Trophoblast cell (in vitro differentiated cells and primary cell): Measurements from ENCODE around the gene VPS72. TPM values are rescaled to one million over a fixed set of nuclear protein-coding genes. Genes with fewer than 3 reads are reported as not detected.
A peak's percentile ranks its signal among the peaks of the same experiment; 100 is the strongest.

Source experiments
- DNase-seq, 2 donors: peaks; one replicate each; pipeline ENCODE4 v3.0.0-alpha.2; 2016
- H2AFZ ChIP-seq: 2 replicates; pipeline ENCODE4 v1.6.1; 2013; ENCODE audit warnings: low read length, moderate library complexity, mild to moderate bottlenecking; ENCODE audit not compliant: insufficient read depth, poor library complexity
- H2AK5ac ChIP-seq: 2 replicates; pipeline ENCODE4 v1.6.1; 2013; ENCODE audit warnings: mild to moderate bottlenecking, low read length
- H2BK120ac ChIP-seq: 2 replicates; pipeline ENCODE4 v1.6.1; 2013; ENCODE audit warnings: low read length, mild to moderate bottlenecking, moderate library complexity; ENCODE audit not compliant: insufficient read depth, poor library complexity
- H2BK12ac ChIP-seq: 2 replicates; pipeline ENCODE4 v1.6.1; 2013; ENCODE audit warnings: mild to moderate bottlenecking, low read length, moderate library complexity
- H2BK5ac ChIP-seq: 2 replicates; pipeline ENCODE4 v1.6.1; 2013; ENCODE audit warnings: low read length, low read depth, moderate library complexity, mild to moderate bottlenecking; ENCODE audit not compliant: poor library complexity
- H3K14ac ChIP-seq: 2 replicates; pipeline ENCODE4 v1.6.1; 2013; ENCODE audit warnings: mild to moderate bottlenecking, low read length
- H3K18ac ChIP-seq: 2 replicates; pipeline ENCODE4 v1.6.1; 2013; ENCODE audit warnings: mild to moderate bottlenecking, low read length
- H3K23ac ChIP-seq: 2 replicates; pipeline ENCODE4 v1.6.1; 2013; ENCODE audit warnings: low read length
- H3K27ac ChIP-seq: 2 replicates; pipeline ENCODE4 v1.5.1; 2013; ENCODE audit warnings: low read depth, mild to moderate bottlenecking, inconsistent platforms, low read length, moderate library complexity
- H3K27me3 ChIP-seq: 2 replicates; pipeline ENCODE4 v1.6.1; 2013; ENCODE audit warnings: inconsistent platforms, mild to moderate bottlenecking, low read length, moderate library complexity; ENCODE audit not compliant: insufficient read depth
- H3K36me3 ChIP-seq, 2 experiments: 1 replicate in 1 of 2; 2 replicates in 1 of 2; pipeline ENCODE4 v1.6.1; 2013; ENCODE audit warnings: low read length in 2 of 2, mild to moderate bottlenecking in 2 of 2, moderate library complexity in 1 of 2; ENCODE audit not compliant: insufficient read depth in 2 of 2, control insufficient read depth in 1 of 2
- H3K4ac ChIP-seq: 2 replicates; pipeline ENCODE4 v1.6.1; 2013; ENCODE audit warnings: low read depth, mild to moderate bottlenecking, low read length, moderate library complexity
- H3K4me1 ChIP-seq, 2 experiments: 1 replicate in 1 of 2; 2 replicates in 1 of 2; pipeline ENCODE4 v1.6.1; 2013; ENCODE audit warnings: low read length in 2 of 2, mild to moderate bottlenecking in 2 of 2, moderate library complexity in 1 of 2; ENCODE audit not compliant: insufficient read depth in 2 of 2, control insufficient read depth in 1 of 2
- H3K4me2 ChIP-seq: 2 replicates; pipeline ENCODE4 v1.6.1; 2013; ENCODE audit warnings: inconsistent platforms, mild to moderate bottlenecking, low read length, moderate library complexity
- H3K4me3 ChIP-seq: 2 replicates; pipeline ENCODE4 v1.5.1; 2013; ENCODE audit warnings: mild to moderate bottlenecking, low read depth, low read length, inconsistent platforms
- H3K79me1 ChIP-seq: one replicate; pipeline ENCODE4 v1.6.1; 2013; ENCODE audit warnings: low read length
- H3K79me2 ChIP-seq: 2 replicates; pipeline ENCODE4 v1.6.1; 2013; ENCODE audit warnings: low read length, mild to moderate bottlenecking; ENCODE audit not compliant: control insufficient read depth, insufficient read depth, poor library complexity
- H3K9ac ChIP-seq: 2 replicates; pipeline ENCODE4 v1.6.1; 2013; ENCODE audit warnings: mild to moderate bottlenecking, low read length
- H3K9me3 ChIP-seq: 2 replicates; pipeline ENCODE4 v1.6.1; 2013; ENCODE audit warnings: low read depth, mild to moderate bottlenecking, control low read depth, inconsistent platforms, low read length; ENCODE audit not compliant: insufficient read depth
- H4K12ac ChIP-seq: 2 replicates; pipeline ENCODE4 v1.6.1; 2013; ENCODE audit warnings: low read depth, mild to moderate bottlenecking, low read length, moderate library complexity
- H4K8ac ChIP-seq: 2 replicates; pipeline ENCODE4 v1.6.1; 2013; ENCODE audit warnings: low read depth, mild to moderate bottlenecking, low read length, moderate library complexity
- H4K91ac ChIP-seq: one replicate; pipeline ENCODE4 v1.6.1; 2013; ENCODE audit warnings: low read depth, mild to moderate bottlenecking, low read length, moderate library complexity
- WGBS: extraction: QIAGEN DNeasy Blood & Tissue Kit; methylation state at CpG from one replicate; pipeline ENCODE4 v1.1.7; 2013; ENCODE audit warnings: missing lambda C conversion rate; ENCODE audit not compliant: insufficient read length, insufficient coverage; ENCODE audit errors: extremely low coverage; 5-methylcytosine and 5-hydroxymethylcytosine counted together
- polyA plus RNA-seq: library from polyadenylated mRNA; stranded (reverse); fragments of 200-250 nt; gene quantifications from 2 replicates; pipeline ENCODE4 v1.2.3, GENCODE V29; 2013

VPS72 gene, protein sequence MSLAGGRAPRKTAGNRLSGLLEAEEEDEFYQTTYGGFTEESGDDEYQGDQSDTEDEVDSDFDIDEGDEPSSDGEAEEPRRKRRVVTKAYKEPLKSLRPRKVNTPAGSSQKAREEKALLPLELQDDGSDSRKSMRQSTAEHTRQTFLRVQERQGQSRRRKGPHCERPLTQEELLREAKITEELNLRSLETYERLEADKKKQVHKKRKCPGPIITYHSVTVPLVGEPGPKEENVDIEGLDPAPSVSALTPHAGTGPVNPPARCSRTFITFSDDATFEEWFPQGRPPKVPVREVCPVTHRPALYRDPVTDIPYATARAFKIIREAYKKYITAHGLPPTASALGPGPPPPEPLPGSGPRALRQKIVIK
- 57.9 and 60.8 TPM in 2 replicates for polyA plus RNA-seq

DNA sequence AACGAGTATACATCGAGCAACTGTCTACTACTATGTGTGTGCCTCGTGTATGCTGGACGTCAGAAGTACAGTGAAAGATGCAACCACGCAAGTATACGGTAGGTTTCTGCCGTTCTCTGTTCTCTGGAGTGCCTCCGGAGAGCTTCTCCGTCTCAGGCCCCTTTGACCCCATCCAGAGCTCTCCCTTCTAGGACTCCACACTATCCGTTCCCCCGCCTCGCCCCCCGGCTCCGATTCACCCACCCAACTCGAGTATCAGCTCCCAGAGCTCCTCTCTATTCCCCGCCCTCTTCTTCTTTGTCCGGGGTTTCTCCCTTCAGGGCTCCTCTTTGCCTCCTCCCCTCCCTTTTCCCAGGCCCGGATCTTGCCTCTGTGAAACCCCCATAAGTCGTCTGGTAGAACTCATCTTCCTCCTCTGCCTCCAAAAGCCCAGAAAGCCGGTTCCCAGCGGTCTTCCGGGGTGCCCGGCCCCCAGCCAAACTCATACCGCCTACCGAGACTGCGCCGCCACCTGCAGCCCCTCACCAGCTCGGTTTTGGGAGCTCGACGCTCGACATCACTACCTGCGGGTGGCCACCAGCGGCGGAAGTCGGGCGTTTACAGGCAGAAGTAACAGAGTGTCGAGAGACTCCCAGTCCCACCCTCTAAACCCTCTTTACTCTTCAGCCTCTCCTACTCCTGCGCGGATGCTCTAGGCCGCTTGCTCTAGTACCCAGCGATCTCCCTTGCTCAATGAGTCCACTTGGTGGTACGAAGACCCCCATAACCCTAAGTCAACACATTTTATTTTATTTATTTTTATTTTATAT lies at the start of gene VPS72:
VPS72 (minus strand) TSS at position 561 of the 809 bp plus-strand sequence; CDS start at position 485, 76 bp downstream.
- H3K4me1 ChIP-seq: peaks cover 3 to 5% of the 10 kb centered on the region in 2 experiments
- H3K18ac ChIP-seq: peak within 1 kb of the TSS; percentile 80
- H3K27ac ChIP-seq: peak within 1 kb of the TSS; percentile 77

DNA sequence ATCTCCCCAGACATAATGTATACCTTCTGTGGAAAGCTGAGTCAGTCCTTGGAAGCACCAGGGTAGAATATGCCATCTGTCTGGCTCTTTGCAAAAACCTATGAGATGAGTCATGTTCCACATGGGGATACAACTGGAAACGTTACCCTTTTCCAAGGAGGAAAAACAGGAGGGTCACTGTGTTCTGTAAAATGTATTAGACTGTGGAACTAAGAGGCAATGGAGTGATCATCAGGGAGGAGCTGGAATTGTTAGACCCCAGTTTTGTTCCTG lies 48.4 kb upstream of the VPS72 start:
- H3K27ac ChIP-seq: no peak overlapping the region
- no peaks in the 10 kb centered on the region for H3K4me1 ChIP-seq
- no peak overlapping the region for H3K18ac ChIP-seq
- no peak overlapping the region for H4K91ac ChIP-seq
- H3K23ac ChIP-seq: no peak overlapping the region
- H3K9ac ChIP-seq: no peak overlapping the region
- H4K12ac ChIP-seq: no peak overlapping the region
- peaks cover 53 to 90% of the 10 kb centered on the region in 2 experiments for H3K36me3 ChIP-seq
- no peak overlapping the region for H3K4me2 ChIP-seq
- DNase-seq: no peak
- no peak overlapping the region for H4K8ac ChIP-seq
- H2AFZ ChIP-seq: no peak overlapping the region
- H3K79me2 ChIP-seq: no peaks in the 10 kb centered on the region
- no peak overlapping the region for H3K4ac ChIP-seq
- no peak overlapping the region for H3K14ac ChIP-seq
- no CpG with 5 or more reads among the region's 1 CpG for WGBS
- no peak overlapping the region for H2BK12ac ChIP-seq
- no peaks in the 10 kb centered on the region for H3K79me1 ChIP-seq
- no peak overlapping the region for H2AK5ac ChIP-seq
- no peak overlapping the region for H2BK5ac ChIP-seq
- H2BK120ac ChIP-seq: no peak overlapping the region
- H3K9me3 ChIP-seq: no peaks in the 10 kb centered on the region
- H3K4me3 ChIP-seq: no peak overlapping the region
- no peaks in the 10 kb centered on the region for H3K27me3 ChIP-seq

More for the DNA sequence above, at the start of gene VPS72:
- no peaks in the 10 kb centered on the region for H3K27me3 ChIP-seq
- peak within 1 kb of the TSS; percentile 83 for H2BK5ac ChIP-seq
- H3K79me1 ChIP-seq: peaks cover 8% of the 10 kb centered on the region
- peak within 1 kb of the TSS; percentile 88 for H4K91ac ChIP-seq
- peak within 1 kb of the TSS; percentile 54 for H3K4me2 ChIP-seq
- H2BK12ac ChIP-seq: no peak within 1 kb of the TSS
- H2BK120ac ChIP-seq: peak within 1 kb of the TSS; percentile 91
- H3K36me3 ChIP-seq: peaks cover 4 to 7% of the 10 kb centered on the region in 2 experiments
- peak within 1 kb of the TSS; percentile 83 for H3K9ac ChIP-seq
- H2AK5ac ChIP-seq: peak within 1 kb of the TSS; percentile 87
- H3K79me2 ChIP-seq: peaks cover 8% of the 10 kb centered on the region
- H4K12ac ChIP-seq: peak within 1 kb of the TSS; percentile 97
- H3K9me3 ChIP-seq: no peaks in the 10 kb centered on the region
- H3K23ac ChIP-seq: no peak within 1 kb of the TSS
- no CpG with 5 or more reads among the region's 42 CpGs for WGBS
- H2AFZ ChIP-seq: peak within 1 kb of the TSS; percentile 92
- peak within 1 kb of the TSS; percentile 90 for H3K4ac ChIP-seq
- peak within 1 kb of the TSS; percentile 97 for H4K8ac ChIP-seq
- peak within 1 kb of the TSS; percentile 79 for H3K4me3 ChIP-seq
- peak; percentile 81 to 86 for DNase-seq
- H3K14ac ChIP-seq: peak within 1 kb of the TSS; percentile 80

DNA sequence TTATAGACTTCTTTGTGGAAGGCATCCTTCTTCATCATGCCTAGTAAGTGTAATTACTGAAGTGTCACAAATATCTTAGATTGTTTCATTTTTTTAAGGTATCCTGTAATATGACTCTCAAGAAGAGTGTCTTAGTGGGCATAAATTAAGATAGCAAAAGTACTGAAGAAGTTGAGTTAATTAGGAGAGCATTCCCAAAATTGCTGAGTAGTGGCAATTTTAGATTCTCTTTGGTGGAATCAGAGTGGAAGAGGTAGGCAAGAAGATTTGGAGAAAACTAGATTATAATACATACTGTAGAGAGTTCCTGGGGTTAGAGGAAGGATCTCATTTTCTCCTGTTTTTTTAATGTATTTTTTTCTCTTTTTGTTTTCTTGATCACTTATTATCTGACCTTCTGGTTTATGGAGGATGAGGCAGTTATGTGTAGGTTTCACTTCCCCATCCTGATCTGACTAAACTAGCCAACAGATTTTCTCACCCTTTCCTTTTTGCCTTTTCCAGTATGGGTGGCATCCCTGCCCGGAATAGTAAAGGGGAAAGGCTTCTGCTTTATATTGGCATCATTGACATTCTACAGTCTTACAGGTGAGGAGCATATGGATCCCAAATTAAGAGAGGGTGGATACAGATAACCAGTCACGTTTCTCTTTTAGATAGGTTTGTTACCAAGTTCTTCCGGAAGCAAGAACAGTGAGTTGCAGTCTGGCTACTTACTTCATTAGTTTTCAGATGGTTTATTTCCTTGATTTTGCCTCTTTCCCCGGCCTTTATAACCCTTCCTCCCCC lies 47.9 kb upstream of the VPS72 start:
- Histone ChIP-seq H2BK120ac (no peak overlapping the region), H3K4ac (no peak overlapping the region), H3K4me1 (no peaks in the 10 kb centered on the region), H3K14ac (no peak overlapping the region), H3K18ac (no peak overlapping the region), H3K27me3 (no peaks in the 10 kb centered on the region), H3K36me3 (peaks cover 58 to 90% of the 10 kb centered on the region in 2 experiments), H2BK5ac (no peak overlapping the region), H3K4me3 (no peak overlapping the region), H4K8ac (no peak overlapping the region), H4K91ac (no peak overlapping the region), H3K27ac (no peak overlapping the region), H3K4me2 (no peak overlapping the region), H3K79me1 (no peaks in the 10 kb centered on the region), H3K79me2 (no peaks in the 10 kb centered on the region), H4K12ac (no peak overlapping the region), H3K9ac (no peak overlapping the region), H2AK5ac (no peak overlapping the region), H2BK12ac (no peak overlapping the region), H3K9me3 (no peaks in the 10 kb centered on the region), H2AFZ (no peak overlapping the region), H3K23ac (no peak overlapping the region)
- no peak for DNase-seq
- no CpG with 5 or more reads among the region's 4 CpGs for WGBS

DNA sequence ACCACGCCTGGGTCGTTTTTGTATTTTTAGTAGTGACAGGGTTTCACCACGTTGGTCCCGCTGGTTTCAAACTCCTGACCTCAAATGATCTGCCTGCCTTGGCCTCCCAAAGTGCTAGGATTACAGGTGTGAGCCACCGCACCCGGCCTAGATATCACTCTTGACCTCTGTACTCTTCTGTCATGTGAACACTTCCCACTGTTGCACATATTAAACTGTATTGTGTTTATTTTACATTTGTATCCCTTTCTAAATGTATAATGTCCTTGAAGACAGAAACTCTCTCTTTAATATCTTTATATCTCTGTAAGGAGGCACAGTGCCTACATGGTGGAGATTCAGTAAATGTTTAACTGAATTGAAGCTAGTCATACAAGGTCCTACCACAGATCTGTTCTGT lies 45.2 kb upstream of the VPS72 start:
- Histone ChIP-seq H3K4ac (no peak overlapping the region), H4K12ac (no peak overlapping the region), H3K27me3 (no peaks in the 10 kb centered on the region), H3K9ac (no peak overlapping the region), H3K27ac (no peak overlapping the region), H3K9me3 (no peaks in the 10 kb centered on the region), H3K79me1 (no peaks in the 10 kb centered on the region), H3K23ac (no peak overlapping the region), H2AFZ (no peak overlapping the region), H3K14ac (no peak overlapping the region), H3K36me3 (peaks cover 58 to 88% of the 10 kb centered on the region in 2 experiments), H4K91ac (no peak overlapping the region), H3K18ac (no peak overlapping the region), H2BK5ac (no peak overlapping the region), H4K8ac (no peak overlapping the region), H3K4me2 (no peak overlapping the region), H3K79me2 (no peaks in the 10 kb centered on the region), H2AK5ac (no peak overlapping the region), H2BK12ac (no peak overlapping the region), H2BK120ac (no peak overlapping the region), H3K4me1 (no peaks in the 10 kb centered on the region), H3K4me3 (no peak overlapping the region)
- no peak for DNase-seq
- WGBS: no CpG with 5 or more reads among the region's 6 CpGs
